A549 (cell line): ENCODE measurements around the gene FGF18.

Source experiments
- EHMT2 ChIP-seq: fragments of 200-600 bp; sonication (generic); IDR thresholded peaks from 2 replicates; pipeline ENCODE4 v1.6.1; 2016; ENCODE audit warnings: antibody characterized with exemption, low read depth, mild to moderate bottlenecking, moderate library complexity
- EP300 ChIP-seq, 2 experiments: fragments of >200 bp; sonication (Bioruptor Twin); formaldehyde crosslinking; IDR thresholded peaks; 2 replicates in 1 of 2; 3 replicates in 1 of 2; pipeline ENCODE4 v1.6.1; 2016 to 2017
- JUN ChIP-seq, 2 experiments: fragments of >200 bp; sonication (Bioruptor Twin); formaldehyde crosslinking; IDR thresholded peaks; 2 replicates in 1 of 2; 3 replicates in 1 of 2; pipeline ENCODE4 v1.6.1; 2016 to 2017
- POLR2A ChIP-seq: IDR thresholded peaks from 2 replicates; pipeline ENCODE4 v1.6.1; 2012; ENCODE audit warnings: mild to moderate bottlenecking, low read length
- POLR2AphosphoS2 ChIP-seq: conservative IDR thresholded peaks from 2 replicates; pipeline ENCODE4 v1.6.1; 2012; ENCODE audit warnings: low read length, improper control_type of control experiment, inconsistent platforms
- RFX5 ChIP-seq: fragments of 450-650 bp; IDR thresholded peaks from 2 replicates; pipeline ENCODE4 v1.7.1; 2014; ENCODE audit warnings: antibody characterized with exemption, mild to moderate bottlenecking, moderate library complexity
- SMC3 ChIP-seq: fragments of >200 bp; sonication (Bioruptor Twin); formaldehyde crosslinking; IDR thresholded peaks from 3 replicates; pipeline ENCODE4 v1.6.1; 2018; ENCODE audit warnings: inconsistent platforms
- TF ChIP-seq, protein P1 (sequence below): fragments of >200 bp; sonication (Bioruptor Twin); formaldehyde crosslinking; IDR thresholded peaks from 3 replicates; pipeline ENCODE4 v1.5.1; 2016
- TF ChIP-seq, protein P2 (sequence below): fragments of 200-600 bp; sonication (generic); IDR thresholded peaks from 2 replicates; pipeline ENCODE4 v1.6.1; 2016; ENCODE audit warnings: antibody characterized with exemption, mild to moderate bottlenecking, moderate library complexity
- TF ChIP-seq, protein P3 (sequence below): IDR thresholded peaks from 2 replicates; pipeline ENCODE4 v1.6.1; 2012

DNA sequence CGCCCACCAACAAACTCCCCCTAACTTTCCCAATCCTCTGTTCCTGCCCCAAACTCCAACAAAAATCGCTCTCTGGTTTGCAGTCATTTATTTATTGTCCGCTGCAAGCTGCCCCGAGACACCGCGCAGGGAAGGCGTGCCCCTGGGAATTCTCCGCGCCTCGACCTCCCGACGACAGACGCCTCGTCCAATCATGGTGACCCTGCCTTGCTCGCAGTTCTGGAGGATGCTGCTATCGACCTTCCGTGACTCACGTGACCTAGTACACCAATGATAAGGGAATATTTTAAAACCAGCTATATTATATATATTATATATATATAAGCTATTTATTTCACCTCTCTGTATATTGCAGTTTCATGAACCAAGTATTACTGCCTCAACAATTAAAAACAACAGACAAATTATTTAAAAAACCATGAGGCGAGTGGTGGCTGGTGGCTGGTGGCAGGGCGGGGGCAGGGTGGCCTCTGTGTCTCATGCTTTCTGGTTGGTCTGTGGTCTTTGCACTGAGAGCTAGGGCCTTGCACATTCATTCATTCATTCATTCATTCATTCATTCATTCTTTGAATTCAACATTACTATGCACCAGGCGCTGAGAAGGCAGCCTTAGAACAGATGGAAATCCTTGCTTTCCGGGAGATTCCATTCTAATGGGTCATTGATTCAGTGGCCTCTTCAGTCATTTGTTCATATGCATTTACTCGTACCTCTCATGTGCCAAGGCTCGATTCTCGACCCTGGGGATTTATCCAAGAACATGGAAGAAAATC is 37.9 kb downstream of the FGF18 start:
- TF ChIP-seq EP300 (IDR thresholded peaks at IDR 0.05) = no peak
- TF ChIP-seq, protein P1, sequence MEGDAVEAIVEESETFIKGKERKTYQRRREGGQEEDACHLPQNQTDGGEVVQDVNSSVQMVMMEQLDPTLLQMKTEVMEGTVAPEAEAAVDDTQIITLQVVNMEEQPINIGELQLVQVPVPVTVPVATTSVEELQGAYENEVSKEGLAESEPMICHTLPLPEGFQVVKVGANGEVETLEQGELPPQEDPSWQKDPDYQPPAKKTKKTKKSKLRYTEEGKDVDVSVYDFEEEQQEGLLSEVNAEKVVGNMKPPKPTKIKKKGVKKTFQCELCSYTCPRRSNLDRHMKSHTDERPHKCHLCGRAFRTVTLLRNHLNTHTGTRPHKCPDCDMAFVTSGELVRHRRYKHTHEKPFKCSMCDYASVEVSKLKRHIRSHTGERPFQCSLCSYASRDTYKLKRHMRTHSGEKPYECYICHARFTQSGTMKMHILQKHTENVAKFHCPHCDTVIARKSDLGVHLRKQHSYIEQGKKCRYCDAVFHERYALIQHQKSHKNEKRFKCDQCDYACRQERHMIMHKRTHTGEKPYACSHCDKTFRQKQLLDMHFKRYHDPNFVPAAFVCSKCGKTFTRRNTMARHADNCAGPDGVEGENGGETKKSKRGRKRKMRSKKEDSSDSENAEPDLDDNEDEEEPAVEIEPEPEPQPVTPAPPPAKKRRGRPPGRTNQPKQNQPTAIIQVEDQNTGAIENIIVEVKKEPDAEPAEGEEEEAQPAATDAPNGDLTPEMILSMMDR = no peak
- no peak for TF ChIP-seq EHMT2
- no peak for TF ChIP-seq JUN (IDR thresholded peaks at IDR 0.05)
- TF ChIP-seq POLR2A = no peak
- TF ChIP-seq, protein P2, sequence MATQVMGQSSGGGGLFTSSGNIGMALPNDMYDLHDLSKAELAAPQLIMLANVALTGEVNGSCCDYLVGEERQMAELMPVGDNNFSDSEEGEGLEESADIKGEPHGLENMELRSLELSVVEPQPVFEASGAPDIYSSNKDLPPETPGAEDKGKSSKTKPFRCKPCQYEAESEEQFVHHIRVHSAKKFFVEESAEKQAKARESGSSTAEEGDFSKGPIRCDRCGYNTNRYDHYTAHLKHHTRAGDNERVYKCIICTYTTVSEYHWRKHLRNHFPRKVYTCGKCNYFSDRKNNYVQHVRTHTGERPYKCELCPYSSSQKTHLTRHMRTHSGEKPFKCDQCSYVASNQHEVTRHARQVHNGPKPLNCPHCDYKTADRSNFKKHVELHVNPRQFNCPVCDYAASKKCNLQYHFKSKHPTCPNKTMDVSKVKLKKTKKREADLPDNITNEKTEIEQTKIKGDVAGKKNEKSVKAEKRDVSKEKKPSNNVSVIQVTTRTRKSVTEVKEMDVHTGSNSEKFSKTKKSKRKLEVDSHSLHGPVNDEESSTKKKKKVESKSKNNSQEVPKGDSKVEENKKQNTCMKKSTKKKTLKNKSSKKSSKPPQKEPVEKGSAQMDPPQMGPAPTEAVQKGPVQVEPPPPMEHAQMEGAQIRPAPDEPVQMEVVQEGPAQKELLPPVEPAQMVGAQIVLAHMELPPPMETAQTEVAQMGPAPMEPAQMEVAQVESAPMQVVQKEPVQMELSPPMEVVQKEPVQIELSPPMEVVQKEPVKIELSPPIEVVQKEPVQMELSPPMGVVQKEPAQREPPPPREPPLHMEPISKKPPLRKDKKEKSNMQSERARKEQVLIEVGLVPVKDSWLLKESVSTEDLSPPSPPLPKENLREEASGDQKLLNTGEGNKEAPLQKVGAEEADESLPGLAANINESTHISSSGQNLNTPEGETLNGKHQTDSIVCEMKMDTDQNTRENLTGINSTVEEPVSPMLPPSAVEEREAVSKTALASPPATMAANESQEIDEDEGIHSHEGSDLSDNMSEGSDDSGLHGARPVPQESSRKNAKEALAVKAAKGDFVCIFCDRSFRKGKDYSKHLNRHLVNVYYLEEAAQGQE = no peak
- no peak for TF ChIP-seq SMC3
- TF ChIP-seq, protein P3, sequence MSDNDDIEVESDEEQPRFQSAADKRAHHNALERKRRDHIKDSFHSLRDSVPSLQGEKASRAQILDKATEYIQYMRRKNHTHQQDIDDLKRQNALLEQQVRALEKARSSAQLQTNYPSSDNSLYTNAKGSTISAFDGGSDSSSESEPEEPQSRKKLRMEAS = no peak
- TF ChIP-seq RFX5 = no peak
- TF ChIP-seq POLR2AphosphoS2 = no peak
